ENCODE measurements around the gene WNT3A.
A peak's percentile ranks its signal among the peaks of the same experiment; 100 is the strongest.

- TF ChIP-seq CTCF (IDR thresholded peaks at IDR 0.05 in 8 of 11, conservative IDR thresholded peaks at IDR 0.05 in 3 of 11) (no peak), POLR2A (IDR thresholded peaks at IDR 0.05) (peak in 1 of 3 donors; percentile 5)
Observed at GRCh38 chr1:228085287-228085951, 78.6 kb downstream of the WNT3A start.

Data from spleen (tissue), 7 donors.